ENCODE measurements around the gene DNAJC6.
"Not testable (repeated sequence)": the region's sequence is repeated elsewhere in the genome, so short reads cannot be mapped to it uniquely, and the experiment has no call there.

Gene DNAJC6

DNA sequence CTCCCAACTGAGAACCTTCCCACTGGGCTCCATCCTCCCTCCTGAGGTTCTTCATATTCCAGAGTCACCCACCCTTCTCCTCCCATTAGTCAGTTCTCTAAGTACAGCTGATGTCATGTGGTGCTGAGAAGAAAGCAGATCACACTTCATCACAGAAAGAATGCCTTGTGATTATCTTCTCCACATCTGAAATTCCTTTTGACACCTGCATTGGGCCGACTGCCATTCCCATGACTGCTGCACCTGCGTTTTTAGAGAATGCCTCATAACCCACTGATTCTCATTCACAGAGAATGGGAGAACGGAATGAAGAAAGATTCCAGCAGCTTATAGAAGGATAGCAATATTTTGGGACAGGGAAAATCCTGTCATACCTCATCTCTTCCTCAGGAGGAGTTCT is 125.4 kb downstream of the DNAJC6 start:
- no peak for DNase-seq

DNA sequence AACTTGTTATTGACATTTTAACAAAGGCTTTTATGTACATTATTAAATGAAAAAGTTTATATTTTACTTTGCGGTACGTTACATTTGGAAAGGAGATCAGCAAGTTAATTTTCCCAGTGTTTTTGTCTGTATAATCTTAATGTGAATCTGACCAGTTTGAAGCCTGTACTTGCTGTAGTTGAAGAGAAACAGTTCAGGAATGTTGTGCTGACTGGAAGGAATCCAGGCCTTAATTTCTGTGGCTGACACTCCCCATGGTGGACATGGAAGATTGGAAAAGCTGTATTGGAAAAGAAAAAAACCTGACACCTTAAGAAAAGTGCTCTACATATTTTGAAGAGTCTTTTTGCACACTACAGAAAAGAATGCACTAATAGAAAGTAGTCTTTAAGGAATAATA is 126.6 kb downstream of the DNAJC6 start:
- DNase-seq = no peak

GRCh38 chr1:65437616-65438015 is 128.3 kb downstream of the DNAJC6 start:
- DNase-seq = no peak

GRCh38 chr1:65440322-65440900 is 131.1 kb downstream of the DNAJC6 start:
- no peak for DNase-seq

GRCh38 chr1:65440915-65441314 is 131.6 kb downstream of the DNAJC6 start:
- DNase-seq = no peak

- no peak for DNase-seq
These were observed 132.1 kb downstream of the DNAJC6 start for GRCh38 chr1:65441464-65441863.

DNA sequence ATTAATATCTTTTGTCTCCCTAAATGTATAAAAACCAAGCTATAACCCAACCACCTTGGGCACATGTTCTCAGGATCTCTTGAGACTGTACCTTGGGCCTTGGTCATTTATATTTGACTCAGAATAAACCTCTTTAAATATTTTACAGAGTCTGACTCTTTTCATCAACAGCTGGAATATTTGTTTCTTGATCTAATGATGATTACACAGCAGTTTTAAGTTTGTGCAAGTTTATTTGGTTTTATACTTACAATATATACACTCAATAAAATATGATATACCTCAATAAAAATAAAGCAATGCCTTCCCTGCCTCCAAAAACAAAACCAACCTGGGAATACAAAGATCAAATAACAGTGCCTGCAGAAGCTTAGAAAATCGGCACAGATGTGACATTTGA is 133.1 kb downstream of the DNAJC6 start:
- DNase-seq = no peak

- no peak for DNase-seq
These were observed 134.3 kb downstream of the DNAJC6 start for GRCh38 chr1:65443647-65444046.

GRCh38 chr1:65444128-65444640 is 134.8 kb downstream of the DNAJC6 start:
- DNase-seq = no peak

DNA sequence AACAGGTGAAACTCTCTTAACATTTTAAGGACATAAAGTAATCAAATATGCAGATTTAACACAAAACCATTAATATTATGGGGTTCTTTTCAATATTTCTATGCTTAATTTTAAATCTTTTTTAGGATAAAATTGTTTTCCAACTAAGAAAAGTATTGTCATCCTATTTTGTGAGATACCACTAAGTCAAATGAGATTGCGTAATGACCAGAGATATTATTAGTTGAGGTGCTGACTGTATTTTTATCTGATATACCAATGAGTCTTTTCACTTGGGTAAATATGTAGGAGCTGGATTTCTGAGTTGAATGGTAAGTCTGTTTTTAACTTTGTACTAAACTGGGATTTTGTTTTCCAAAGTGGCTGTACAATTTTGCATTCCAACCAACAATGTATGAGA is 136.5 kb downstream of the DNAJC6 start:
- no peak for DNase-seq

GRCh38 chr1:65449214-65449823 is 140.0 kb downstream of the DNAJC6 start:
- no peak for DNase-seq

GRCh38 chr1:65455678-65456077 is 146.3 kb downstream of the DNAJC6 start:
- DNase-seq = not testable (repeated sequence)

GRCh38 chr1:65456481-65456880 is 147.1 kb downstream of the DNAJC6 start:
- no peak for DNase-seq

DNA sequence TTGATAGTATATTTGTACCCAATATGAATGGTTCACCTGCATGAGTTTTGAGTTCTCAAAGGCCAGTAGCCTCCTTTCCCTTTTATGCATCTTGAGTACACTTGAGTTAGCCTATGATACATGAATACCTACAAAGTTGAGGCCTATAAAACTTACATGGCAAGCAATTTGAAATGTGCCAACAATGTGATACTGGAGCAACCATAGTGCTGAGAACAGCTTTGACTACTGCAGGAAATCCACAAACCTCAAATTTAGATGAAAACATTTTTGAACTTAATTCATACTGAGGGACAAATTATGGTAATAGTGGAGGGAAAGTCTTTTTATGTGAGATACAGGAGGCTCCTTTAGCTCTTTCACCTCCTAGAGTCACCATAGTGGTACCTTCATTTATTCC is 148.5 kb downstream of the DNAJC6 start:
- DNase-seq = no peak

DNA sequence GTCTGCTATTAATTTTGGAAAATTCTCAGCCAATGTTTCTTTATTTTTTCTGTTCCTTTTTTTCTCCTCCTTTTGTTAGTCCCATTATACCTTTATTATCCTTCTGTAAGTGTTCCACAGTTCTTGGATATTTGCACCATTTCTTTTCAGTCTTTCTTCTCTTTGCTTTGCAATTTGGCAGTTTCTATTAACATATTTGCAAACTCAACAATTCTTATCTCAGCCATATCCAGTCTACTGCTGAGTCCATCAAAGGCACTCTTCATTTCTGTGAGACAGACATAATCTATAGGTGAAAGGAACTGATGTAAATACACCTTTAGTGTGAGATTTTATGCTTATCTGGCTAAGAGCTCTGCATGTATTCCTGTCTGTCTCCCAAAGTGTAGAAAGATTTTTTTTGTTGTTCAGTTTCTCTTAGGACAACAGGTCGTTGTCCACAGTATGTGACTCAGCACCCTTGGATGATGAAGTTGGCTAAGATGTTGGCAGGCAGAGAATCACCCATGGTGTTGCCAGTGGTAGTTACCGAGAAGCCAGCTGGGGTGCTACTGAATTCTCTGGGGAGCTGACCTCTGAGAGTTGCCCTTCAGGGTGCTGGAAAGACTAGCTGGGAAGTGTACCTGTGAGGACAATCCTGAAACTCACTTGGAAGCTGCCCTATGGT is 149.5 kb downstream of the DNAJC6 start:
- no peak for DNase-seq

GRCh38 chr1:65459397-65459768 is 150.0 kb downstream of the DNAJC6 start:
- peak; percentile 7 for DNase-seq
